Sciatic nerve (tissue), 2 donors: ENCODE data around the gene NEGR1. TPM values are rescaled to one million over a fixed set of nuclear protein-coding genes. Genes with fewer than 3 reads are reported as not detected.
A peak's percentile ranks its signal among the peaks of the same experiment; 100 is the strongest.
"Not testable (repeated sequence)": the region's sequence is repeated elsewhere in the genome, so short reads cannot be mapped to it uniquely, and the experiment has no call there.

Source experiments
- ATAC-seq: fragments of 200-7000 bp; cut with Tn5 transposase; one replicate; pipeline ENCODE4 v1.9.1; 2020; ENCODE audit warnings: mild to moderate bottlenecking, moderate library complexity
- DNase-seq: peaks from one replicate; pipeline ENCODE4 v3.0.0-alpha.2; 2020; ENCODE audit warnings: low spot score
- intact Hi-C: fragments of 100-400 bp; cut with DNase I; formaldehyde crosslinking; loops from one replicate; pipeline ENCODE4 v1.14.2; 2022
- total RNA-seq: library from RNA; stranded (reverse); fragmentation: NEBNext Ultra II Directional; extraction: Animal tissue kit (Norgen Biotek cat#: 25700); gene quantifications from one replicate; pipeline ENCODE4 v1.2.1, GENCODE V29; 2021
- donor health status: DM: no; HTN: no; CAD: no.
- donor health status: DM: no; HTN: no; CAD: no.

Gene NEGR1
- total RNA-seq, 1 donor from 2014 or later = 85.5 TPM

DNA sequence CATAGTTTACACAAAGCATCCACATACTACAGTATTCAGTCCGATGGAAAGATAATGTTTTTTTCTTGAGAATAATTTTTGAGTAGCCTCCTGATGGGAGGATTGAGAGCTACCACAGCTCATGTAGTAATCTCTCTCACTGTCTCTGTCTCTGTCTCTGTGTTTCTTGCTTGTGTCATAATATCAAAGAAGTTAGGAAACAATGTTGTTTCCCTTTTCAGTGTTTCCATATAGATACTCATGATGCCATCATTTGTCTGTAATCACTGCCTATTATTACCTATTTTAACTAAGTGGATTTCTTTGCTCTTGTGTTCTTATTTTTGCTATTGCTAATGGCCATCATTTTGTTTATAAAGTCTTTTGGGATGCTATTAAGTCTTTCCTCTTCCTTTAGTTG is 367.7 kb downstream of the NEGR1 start:
- intact Hi-C loops = no loop called here
- no peak for ATAC-seq
- no peak for DNase-seq

DNA sequence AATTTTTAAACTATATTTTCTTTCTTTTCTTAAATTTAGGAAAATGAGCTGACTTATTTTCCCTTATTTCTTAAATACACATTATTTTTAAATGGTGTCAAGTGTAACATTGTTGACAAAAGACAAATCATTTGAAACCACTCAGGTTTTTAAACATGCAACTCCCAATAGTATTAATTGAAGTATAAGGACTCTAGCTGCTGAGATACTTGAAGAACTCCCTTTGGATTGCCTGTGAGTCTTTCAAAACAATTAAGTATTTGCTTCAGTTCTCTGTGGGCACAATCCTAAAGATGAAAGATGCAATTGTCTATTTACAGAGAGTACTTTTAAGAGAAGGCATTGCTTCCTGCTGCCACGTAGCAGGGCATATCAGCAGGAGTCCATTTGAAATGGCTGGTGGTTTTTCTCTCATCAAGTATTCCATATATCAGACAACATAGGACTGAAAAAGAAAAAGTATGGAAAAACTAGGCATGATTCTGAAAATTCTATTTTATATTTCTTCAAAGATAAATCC is 373.4 kb downstream of the NEGR1 start:
- DNase-seq = no peak
- intact Hi-C loops = no loop called here
- no peak for ATAC-seq

DNA sequence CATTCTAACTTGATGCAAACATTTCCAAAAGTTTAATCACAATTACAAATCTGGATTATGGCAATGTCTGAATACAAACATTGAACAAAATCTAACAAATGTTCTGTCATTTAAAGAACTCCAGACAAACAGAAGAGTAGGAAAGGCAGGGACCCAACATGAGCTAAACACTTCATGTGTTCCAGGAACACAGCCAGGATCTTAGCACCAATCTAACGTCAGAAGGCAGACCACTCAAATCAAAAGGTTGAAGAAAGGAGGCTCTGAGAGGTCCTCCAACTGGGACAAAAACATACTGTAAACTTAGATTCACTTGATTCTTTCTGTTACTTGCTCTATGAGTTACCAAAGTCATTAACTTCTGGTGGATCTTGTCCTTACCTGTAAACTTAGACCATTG is 374.0 kb downstream of the NEGR1 start:
- DNase-seq = no peak
- peak; percentile 46 for ATAC-seq
- intact Hi-C loops = no loop called here

DNA sequence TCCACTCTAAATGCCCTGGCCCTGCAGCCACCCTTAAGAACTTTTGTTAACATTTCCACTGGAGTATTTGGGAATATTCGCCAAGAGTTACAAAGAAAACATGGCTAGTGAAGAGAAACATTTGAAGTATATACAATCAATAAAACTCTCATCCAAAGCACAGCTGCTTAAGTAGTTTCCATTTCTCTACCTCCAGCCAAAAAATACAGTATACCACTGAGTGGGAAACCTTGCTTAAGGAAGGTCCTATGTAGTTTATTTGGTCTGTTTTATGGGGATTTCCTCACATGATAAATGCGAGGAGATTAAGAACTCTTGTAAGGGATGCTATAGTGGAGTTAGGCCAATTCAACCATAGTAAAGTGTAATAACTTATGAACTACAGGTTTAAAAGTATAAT is 382.5 kb downstream of the NEGR1 start:
- DNase-seq (no peak), ATAC-seq (no peak)
- intact Hi-C loops = no loop called here

DNA sequence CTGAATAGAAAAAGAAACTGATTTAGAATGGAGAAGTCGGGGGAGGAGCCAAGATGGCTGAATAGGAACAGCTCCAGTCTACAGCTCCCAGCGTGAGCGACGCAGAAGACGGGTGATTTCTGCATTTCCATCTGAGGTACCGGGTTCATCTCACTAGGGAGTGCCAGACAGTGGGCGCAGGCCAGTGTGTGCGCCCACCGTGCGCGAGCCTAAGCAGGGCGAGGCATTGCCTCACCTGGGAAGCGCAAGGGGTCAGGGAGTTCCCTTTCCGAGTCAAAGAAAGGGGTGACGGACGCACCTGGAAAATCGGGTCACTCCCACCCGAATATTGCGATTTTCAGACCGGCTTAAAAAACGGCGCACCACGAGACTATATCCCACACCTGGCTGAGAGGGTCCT is 394.2 kb downstream of the NEGR1 start:
- ATAC-seq, DNase-seq, intact Hi-C loops: not testable (repeated sequence)

DNA sequence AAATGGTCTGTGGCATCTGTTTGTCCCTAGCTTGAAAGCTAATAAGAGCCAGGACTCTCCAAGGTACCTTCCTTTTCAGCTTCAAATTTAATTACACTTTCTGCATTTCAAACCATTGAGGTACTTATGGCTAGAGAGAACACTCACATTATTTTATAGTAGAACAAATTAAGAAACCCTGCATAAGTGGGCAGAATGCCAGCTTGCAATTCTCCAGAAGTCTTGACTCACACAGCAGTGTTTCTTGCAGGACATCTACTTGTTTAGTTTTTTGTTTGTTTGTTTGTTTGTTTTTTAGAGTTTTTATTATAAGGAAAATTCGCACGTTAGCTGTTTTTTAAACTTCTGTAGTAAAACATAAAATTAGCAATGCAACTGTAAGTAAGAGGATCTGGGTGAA is 397.2 kb downstream of the NEGR1 start:
- intact Hi-C loops = no loop called here
- no peak for DNase-seq
- no peak for ATAC-seq

DNA sequence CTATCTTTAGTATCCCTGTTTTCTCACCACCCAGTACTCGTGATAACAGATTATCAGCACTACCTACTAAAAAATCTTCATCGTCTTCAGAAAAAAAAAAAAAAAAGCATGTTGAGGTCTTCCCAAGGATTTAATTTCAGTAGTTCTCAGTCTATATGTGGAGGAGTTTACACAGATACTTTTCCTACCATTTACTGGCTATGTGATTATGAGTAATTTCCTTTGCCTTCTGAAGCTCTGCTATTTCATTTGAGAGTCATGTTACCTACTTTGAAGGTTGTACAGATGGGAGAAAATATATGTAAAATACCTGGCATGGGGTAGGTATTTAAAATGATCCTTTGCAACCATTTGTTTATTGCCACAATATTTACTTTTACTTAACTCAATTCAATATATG is 399.7 kb downstream of the NEGR1 start:
- ATAC-seq (no peak), DNase-seq (no peak)
- intact Hi-C loops = no loop called here

DNA sequence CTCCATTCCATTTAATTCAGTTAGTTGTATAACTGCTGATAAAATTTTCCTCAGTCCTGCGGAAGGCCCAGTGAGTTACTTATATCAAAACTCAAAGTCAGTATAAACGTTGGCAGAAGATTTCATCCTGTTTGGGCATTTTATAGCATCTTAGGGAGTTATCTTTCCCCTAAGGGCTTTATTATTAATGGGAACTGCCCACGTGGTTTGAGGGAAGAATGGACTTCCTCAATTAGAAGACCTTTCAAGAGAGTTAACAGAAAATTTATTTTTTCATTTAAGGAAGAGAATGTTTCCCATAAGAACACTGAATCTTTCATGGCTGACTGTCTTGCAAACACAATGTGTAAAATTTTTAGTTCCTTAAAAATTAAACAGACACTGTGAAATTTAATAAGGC is 400.1 kb downstream of the NEGR1 start:
- no peak for ATAC-seq
- DNase-seq = no peak
- intact Hi-C loops = no loop called here

DNA sequence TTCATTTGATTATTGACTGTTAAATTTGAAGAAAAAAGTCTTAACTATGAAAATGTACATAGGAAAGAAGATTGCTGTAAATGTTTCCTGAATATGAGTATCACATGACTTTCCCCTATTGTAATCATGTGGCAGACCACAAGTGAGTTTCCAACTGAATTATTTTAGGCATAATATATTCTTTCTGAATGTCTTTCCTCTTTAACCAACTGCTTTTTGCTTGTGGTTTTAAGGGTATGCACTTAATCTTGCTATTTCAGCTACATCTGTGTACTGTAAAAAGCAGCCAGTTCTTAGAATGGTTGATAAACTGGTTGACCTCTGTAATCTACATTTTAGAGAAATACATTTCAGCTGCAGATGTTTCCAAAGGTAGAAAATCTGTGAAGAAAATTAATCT is 400.7 kb downstream of the NEGR1 start:
- DNase-seq = no peak
- intact Hi-C loops = no loop called here
- no peak for ATAC-seq

DNA sequence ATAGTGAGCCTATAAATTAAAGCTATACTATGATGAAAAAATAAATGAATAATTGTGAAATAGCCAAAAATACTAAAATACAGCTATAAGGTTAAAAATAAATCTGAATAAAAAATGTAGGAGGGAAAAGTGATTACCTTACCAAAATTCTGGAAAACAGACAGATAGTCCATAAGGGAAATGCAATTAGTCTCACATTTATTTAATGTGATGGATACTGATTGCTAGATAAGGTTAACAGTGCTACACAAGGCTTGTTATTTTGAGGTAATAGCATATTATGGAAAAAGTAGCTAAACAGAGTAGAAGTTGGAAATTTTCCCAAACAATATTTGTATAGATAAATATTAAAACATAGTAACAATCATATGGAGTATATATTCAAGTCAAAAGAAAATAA is 413.0 kb downstream of the NEGR1 start:
- ATAC-seq = no peak
- DNase-seq = no peak
- intact Hi-C loops = no loop called here

DNA sequence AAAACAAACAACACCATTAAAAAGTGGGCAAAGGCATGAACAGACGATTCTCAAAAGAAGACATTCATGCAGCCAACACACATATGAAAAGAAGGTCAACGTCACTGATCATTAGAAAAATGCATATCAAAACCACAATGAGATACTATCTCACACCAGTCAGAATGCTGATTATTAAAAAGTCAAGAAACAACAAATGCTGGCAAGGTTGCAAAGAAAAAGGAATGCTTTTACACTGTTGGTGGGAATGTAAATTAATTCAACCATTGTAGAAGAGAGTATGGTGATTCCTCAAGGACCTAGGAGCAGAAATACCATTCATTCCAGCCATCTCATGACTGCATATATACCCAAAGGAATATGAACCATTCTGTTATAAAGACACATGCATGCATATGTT is 419.6 kb downstream of the NEGR1 start:
- intact Hi-C loops = no loop called here
- DNase-seq (no peak), ATAC-seq (no peak)

DNA sequence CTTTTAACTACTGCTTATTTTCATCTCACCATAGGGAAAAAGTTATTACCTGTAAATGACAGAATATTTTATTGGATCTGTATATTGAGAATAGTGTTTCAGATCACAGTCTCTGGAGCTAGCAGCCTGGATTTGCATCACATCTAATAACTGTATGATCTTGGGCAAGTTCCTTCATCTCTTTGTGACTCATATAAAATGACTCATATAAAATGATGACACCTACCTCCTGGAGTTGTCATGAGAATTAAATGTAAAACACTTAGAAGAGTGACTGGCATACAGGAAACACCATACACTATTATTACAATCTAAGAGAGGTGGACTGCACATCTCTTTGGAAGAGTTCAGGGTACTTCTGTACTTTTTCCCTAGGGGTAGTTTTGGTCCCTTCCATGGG is 421.3 kb downstream of the NEGR1 start:
- DNase-seq (no peak), ATAC-seq (no peak)
- intact Hi-C loops = no loop called here

DNA sequence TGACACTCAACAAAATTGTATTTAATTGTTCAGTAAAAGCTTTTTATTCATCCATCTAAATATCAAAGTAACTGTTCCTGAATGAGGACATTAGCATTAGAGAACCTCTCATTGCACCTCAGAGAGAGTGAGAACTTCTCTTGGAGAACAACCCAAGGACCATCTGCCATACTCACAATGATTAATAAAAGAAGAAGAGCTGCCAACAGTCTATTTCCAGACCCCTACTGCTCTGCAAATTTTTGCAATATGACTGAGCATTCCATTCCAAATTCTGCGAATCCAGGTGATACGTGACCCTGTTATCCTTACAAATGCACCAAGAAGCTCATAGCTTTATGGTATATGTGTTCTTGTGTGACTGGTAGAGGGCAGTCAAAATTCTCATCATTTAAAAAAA is 422.5 kb downstream of the NEGR1 start:
- intact Hi-C loops = no loop called here
- no peak for DNase-seq
- no peak for ATAC-seq

DNA sequence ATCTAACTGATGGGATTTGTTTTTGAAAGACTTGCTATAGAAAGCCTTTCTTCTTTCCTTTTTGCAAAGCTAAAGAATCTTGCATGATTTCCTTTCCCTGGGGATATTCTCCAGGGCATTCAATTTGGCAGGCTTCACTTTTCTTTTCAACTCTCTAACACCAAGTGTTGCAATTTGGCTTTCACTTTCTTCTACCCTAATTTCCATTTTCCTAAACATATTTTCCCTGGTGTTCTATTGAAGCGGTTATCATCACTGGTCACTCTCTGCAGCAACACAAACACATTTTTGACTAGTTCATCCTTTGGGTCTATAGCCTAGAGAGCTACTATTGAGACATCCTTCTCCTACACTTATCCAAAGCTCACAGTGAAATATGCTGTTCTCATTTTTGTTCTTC is 424.5 kb downstream of the NEGR1 start:
- ATAC-seq (peak; percentile 82), DNase-seq (no peak)
- intact Hi-C loops = no loop called here

DNA sequence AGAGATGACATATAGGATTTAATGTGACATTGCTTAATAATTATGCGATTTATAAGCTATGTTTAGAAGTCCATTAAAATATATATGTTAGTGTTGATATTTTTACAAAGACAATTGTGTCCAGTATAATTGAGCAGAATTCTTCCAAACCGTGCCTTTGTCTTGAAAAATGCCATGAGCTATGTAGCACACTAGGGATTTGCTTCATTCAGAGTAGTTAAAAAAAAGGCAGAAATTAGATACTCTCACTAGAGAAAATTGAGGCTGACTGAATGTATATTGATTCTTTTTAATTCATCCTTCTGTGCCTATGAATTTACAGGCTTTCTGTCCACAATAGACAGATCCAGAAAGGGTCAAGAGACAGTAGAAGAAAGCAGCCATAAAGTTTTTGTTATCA is 429.0 kb downstream of the NEGR1 start:
- ATAC-seq = no peak

DNA sequence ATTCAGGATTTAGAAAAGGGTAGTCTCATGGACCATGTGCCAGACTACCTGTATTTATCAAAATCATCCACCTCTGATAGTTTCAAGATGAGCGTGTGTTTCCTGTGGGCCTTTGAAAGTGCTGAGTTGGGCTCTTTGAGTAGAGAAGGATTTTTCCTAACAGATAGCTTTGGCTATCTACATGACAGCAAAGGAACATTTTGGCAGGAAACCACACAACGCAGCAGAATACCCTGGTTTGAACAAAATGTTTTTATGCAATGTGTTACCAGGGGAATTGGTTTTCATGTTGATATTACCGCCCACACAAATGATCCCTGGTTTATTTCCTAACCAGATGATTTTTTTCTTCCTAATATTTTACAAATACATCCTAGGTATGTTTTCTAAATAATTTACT is 431.4 kb downstream of the NEGR1 start:
- DNase-seq = no peak
- ATAC-seq = peak; percentile 96
- intact Hi-C loops = no loop called here

More for the DNA sequence above, 429.0 kb downstream of the NEGR1 start:
- no peak for DNase-seq
- intact Hi-C loops = no loop called here

DNA sequence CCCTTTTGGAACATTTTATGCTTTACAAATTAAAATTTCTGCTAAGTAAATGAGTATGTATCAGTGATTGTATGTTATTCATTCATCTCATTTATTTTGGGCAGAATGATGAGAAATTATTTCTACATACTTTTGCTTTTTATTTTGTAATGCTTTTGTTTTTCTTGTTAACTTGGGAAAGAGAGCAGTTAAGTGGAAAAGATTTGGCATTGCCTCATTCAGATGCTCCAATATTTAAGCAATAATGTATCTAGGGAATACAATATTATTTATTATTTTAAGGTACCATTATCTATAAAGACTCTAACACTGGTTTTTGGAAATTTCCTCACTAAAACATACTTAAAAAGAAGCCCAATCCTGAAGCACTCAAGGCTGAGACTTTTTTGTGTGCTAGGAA is 431.8 kb downstream of the NEGR1 start:
- intact Hi-C loops = no loop called here
- ATAC-seq (peak; percentile 58), DNase-seq (no peak)

DNA sequence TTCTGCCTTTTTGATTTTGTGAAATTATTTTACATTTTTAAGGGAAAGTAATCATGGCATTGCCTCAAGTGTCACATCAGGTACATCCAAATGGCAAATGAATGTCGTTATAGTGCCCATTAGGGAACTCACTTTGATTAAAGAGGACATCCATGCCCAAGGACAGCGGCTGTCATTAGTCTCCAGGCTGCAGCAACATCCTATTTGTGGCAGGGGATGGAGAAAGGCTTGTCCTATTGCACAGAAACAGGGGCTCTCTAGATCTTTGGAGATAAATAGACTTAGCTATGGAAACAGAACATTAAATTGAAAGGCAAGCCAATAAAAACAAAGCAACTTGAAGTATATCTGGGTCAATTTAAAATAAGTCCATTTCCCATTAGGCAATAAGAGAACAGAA is 439.3 kb downstream of the NEGR1 start:
- ATAC-seq (no peak), DNase-seq (no peak)
- intact Hi-C loops = no loop called here

DNA sequence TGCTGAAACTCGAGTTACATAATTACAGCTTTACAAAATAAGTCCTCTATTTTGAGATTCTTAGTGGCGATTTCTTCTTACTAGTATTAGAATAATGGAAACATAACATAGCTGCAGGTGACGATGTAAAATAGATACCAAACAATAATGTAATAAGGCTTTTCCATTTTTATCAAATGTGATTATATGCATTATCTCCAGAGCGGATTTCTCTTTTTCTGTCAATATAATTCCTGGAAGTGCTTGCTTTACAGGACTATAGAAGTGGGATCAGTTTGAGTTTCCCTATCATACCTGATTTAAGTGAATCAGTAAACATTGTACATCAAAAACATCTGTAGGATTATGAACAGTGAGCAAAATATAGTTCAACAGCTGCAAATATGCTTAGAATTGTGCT is 442.5 kb downstream of the NEGR1 start:
- intact Hi-C loops = no loop called here
- no peak for DNase-seq
- ATAC-seq = no peak

DNA sequence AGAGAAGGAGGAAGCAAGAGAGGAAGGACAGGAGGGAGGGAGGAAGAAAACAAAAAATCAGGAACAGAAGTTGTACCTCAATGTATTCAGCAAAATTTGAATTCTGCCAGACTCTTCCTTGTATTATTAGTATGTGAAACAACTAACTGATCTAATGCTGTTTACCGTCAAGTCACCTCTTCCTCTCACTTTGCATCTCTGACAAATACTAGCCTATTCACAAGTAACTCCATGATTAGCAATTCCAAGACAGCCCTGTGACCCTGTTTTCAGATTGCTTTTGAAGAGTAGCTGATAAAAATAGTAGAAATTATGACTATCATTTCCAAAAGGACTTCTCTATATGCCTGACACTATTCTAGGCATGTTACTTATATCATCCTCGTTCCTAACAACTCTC is 445.4 kb downstream of the NEGR1 start:
- no peak for DNase-seq
- ATAC-seq = no peak
- intact Hi-C loops = no loop called here

DNA sequence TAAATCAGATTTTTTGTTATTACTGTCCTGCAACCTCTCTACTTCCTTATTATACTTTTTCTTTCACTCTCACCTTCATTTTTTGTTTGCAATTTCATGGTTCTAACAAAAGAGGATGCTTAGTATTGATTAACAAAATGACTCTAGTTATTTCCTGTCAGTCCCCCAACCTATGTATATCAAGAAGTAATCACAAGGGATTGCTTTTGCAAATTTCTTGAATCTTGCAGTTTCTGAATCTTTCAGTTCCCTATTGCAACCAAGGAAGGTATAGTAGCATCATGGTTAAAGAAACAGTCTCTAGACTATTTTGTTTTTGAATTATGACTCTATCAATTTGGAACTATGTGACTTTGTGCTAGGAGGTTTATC is 446.9 kb downstream of the NEGR1 start:
- intact Hi-C loops = no loop called here
- DNase-seq (no peak), ATAC-seq (no peak)
